DMS114 treated with DMSO at 0.1 percent for 48 hours (cell line): ENCODE results near the gene POP7.
"Not testable (repeated sequence)": the region's sequence is repeated elsewhere in the genome, so short reads cannot be mapped to it uniquely, and the experiment has no call there.

Experiments
- DNase-seq: peaks from one replicate; lab custom pipeline; 2025; ENCODE audit not compliant: unreplicated experiment; lab: John Stamatoyannopoulos, UW

POP7 gene

DNA sequence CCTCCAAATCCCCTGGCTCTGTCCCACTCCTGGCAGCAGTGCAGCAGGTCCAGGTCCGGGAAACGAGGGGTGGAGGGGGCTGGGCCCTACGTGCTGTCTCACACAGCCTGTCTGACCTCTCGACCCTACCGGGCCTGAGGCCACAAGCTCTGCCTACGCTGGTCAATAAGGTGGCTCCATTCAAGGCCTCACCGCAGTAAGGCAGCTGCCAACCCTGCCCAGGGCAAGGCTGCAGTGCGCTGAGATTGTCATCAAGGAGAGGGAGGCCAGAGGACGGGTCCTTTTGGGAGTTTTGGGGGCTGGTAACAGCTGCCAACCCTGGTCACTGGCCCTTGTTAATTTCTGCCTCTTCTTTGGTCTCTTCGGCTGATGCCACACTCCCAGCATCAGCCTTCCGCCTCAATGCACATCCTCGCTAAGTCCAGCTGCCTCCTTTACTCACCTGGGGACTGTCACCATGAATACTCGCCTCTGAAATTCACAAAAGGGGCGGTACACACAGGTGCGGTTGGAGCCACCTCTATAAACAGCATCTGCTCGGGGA lies 17.9 kb downstream of the POP7 start:
- DNase-seq = no peak

DNA sequence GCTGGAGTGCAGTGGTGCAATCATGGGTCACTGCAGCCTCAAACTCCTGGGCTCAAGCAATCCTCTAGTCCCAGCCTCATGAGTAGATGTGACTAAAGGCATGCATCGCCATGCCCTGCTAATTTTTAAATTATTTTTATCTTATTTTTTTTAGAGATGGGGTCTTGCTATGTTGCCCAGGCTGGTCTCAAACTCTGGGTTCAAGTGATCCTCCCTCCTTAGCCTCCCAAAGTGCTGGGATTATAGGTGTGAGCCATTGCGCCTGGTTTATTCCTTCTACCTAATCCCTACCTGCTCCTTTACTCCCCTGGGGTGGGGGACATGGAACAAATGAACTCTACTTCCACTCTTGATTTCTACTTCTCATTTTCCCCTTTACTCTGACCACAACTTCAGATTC lies 18.4 kb downstream of the POP7 start:
- DNase-seq = not testable (repeated sequence)

DNA sequence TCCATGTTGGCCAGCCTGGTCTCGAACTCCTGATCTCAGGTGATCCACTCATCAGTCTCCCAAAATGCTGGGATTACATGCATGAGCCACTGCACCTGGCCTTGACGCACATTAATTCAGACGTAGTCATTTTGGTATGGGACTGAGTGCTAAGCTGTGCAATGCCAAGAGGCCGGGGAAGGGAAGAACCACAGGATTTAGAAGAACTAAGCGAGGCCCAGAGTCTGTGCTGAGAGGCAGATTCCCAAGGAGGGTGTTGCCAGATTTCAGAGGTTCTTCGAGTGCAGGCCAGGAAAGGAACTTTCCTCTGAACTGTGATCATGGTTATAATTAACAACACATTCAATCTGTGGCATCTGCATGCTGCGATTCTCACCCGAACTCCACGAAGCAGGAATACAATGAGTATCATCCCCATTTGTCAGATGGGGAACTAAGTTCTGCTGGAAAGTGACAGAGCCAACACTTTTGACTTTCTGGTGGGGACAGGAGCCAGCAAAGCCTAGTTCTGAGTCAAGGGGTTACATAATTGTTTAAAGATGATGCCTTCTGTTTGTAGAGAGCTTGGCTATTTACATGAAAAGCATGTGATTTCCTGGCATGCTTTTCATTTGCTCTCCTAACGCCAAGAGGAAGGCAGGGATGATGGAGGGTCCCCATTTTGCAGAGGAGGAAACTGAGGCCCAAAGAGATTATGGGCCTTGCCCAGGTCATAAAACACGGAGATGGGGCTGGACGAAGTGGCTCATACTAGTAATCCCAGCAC lies 21.3 kb downstream of the POP7 start:
- no peak for DNase-seq

DNA sequence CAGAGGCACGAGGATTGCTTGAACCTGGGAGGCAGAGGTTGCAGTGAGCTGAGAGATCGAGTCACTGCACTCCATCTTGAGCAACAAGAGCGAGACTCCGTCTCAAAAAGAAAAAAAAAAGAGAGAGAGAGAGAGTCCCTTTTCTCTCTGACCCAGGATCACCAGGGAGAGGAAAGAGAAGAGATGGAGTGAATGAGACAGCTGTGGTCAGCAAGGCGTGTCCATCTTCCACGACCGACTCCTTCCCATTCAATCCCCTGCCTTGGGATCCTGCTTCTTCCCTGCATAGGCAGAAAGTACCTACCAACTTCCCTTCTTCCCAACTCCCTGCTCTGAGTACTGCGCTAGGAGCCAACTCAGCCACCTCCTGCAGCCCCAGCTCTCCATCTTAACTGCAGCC lies 22.3 kb downstream of the POP7 start:
- no peak for DNase-seq

GRCh38 chr7:100730136-100730800 lies 24.3 kb downstream of the POP7 start:
- no peak for DNase-seq

- DNase-seq = no peak
Measured at GRCh38 chr7:100731937-100732636, 26.2 kb downstream of the POP7 start.

GRCh38 chr7:100735730-100736129 lies 29.8 kb downstream of the POP7 start:
- DNase-seq = no peak

- no peak for DNase-seq
Measured at GRCh38 chr7:100736671-100737070, 30.8 kb downstream of the POP7 start.

DNA sequence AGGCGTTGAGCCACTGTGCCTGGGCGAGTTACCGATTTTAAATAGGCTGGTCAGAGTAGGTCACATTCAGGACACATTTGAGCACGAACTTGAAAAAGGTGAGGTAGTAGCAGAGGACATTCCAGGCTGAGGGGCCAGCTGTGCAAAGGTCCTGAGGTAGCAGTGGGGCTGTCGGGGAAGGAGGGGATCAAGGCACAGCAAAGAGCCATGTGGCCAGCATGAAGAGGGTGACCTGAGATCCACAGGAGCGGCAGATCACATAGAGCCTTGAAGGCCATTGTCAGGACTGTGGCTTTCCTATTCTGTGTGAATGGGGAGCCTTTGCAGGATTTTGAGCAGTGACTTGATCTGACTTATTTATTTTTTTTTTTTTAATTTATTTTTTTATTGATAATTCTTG lies 34.0 kb downstream of the POP7 start:
- no peak for DNase-seq

DNA sequence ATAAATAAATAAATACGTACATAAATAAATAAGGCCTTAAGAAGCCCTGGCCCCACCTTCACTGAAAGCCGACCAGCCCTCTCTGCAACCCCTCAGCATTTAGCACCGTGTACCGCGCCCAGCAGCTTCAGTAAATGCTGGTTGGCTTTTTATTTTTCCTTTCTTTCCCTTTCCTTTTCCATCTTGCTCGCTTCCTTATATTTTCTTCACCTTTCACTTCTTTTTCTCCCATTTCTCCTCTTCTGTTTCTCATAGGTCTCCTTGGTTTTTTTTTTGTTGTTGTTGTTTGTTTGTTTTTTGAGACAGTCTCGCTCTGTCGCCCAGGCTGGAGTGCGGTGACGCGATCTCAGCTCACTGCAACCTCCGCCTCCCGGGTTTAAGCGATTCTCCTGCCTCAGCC lies 38.7 kb downstream of the POP7 start:
- DNase-seq = no peak

DNA sequence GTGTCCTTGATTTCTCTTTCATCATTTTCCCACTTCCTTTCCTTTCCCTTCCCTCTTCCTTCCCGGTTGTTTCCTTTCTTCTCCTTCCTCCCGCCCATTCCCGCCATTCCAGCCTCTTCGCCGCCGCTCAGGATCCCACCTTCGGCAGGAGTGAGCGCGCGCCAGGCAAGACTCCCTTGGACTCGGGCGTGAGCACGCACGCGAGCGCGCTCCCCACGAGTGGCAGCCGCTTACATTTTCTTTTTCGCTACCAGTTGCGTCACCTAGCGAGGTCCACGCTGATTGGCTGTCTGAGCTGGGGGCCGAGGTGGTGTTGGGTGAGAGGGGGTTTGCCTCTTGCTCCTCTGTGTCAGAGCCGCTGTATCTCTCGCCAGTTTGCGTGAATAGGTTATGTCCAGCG lies 39.3 kb downstream of the POP7 start:
- peak; percentile 83 for DNase-seq

- no peak for DNase-seq
Measured at GRCh38 chr7:100752994-100753393, 47.1 kb downstream of the POP7 start.

GRCh38 chr7:100753750-100754149 lies 47.8 kb downstream of the POP7 start:
- no peak for DNase-seq
